ENCODE measurements around the gene SHISAL2A.

- no peak for TF ChIP-seq POLR2A (IDR thresholded peaks at IDR 0.05; ENCODE audit: control extremely low read depth in 1 of 2, low read depth in 2 of 2, low read length in 2 of 2)
- TF ChIP-seq CTCF (IDR thresholded peaks at IDR 0.05; ENCODE audit: control extremely low read depth in 1 of 3, insufficient read depth in 1 of 3, low read depth in 1 of 3, low read length in 3 of 3) = no peak
- TF ChIP-seq MAX (IDR thresholded peaks at IDR 0.05) = no peak
- TF ChIP-seq RAD21 (IDR thresholded peaks at IDR 0.05 in 1 of 2, conservative IDR thresholded peaks at IDR 0.05 in 1 of 2; ENCODE audit: low read depth in 2 of 2, low read length in 2 of 2) = no peak
- no peak for TF ChIP-seq RNF2 (IDR thresholded peaks at IDR 0.05; ENCODE audit: borderline replicate concordance, low read depth, low read length, missing control alignments, poor library complexity, severe bottlenecking)
- no peak for TF ChIP-seq CEBPB (IDR thresholded peaks at IDR 0.05; ENCODE audit: low read depth, low read length)
- TF ChIP-seq JUN (IDR thresholded peaks at IDR 0.05; ENCODE audit: low read depth, low read length) = no peak
Measured at GRCh38 chr1:52670604-52671003, 37.6 kb downstream of the SHISAL2A start.

Measured in H1 (cell line).